NCI-H2107 treated with DMSO at 0.1 percent for 48 hours (cell line): ENCODE results near the gene ACADSB.

Experiments
- DNase-seq: peaks from one replicate; lab custom pipeline; 2025; ENCODE audit not compliant: unreplicated experiment; lab: John Stamatoyannopoulos, UW

Gene ACADSB

DNA sequence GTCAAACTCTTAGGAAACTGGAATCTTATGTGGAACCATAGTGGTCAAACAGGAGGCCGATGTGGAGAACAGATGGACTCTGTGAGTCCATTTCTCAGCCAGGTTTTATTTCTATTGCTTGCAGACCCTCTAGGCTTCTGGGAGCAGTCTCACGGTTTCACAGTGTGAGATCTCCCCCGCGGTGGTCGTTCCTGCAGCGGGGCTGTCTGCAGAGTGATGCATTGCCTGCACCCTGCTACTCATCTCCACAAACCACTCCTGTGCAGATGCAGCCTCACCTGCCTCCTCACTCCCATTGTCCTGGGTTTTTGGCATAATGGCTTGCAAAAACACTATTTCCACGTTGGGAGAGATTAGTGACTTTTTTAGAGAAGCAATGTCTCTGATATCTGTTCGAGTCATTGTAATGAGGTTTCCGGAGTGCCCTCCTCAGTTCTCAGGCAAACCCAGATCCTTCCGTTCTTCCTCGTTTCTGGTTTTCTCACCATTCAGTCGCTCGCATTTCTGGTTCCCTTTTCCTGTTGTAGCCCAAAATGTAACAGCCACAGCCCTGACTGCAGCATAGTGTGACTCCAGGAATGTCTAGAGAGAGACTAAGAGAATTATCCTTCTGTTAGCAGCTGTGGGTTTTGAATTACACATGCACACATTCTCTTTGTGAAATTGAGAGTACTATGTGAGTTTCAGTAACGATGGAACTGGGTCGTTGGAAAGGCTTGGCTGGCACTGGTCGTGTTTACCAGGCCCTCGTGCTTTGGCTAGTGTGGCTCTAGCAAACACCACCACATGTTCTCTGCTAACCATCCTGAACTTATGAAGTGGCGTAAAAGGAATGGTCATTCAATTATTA lies 30.2 kb downstream of the ACADSB start:
- no peak for DNase-seq

DNA sequence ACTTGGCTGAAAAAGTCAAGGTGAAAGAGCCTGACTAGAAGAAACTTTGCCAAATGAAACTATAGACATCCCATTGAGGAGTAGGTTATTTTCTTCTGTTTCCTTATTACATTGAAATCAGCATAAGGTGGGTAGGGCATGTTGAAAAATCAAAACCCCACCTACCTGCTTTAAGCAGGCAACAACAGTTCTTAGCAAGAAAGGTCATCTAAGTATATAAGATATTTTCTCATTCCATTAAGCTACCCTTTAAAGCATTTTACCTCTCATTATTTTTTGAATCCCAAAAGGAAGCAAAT lies 30.8 kb downstream of the ACADSB start:
- DNase-seq = no peak

DNA sequence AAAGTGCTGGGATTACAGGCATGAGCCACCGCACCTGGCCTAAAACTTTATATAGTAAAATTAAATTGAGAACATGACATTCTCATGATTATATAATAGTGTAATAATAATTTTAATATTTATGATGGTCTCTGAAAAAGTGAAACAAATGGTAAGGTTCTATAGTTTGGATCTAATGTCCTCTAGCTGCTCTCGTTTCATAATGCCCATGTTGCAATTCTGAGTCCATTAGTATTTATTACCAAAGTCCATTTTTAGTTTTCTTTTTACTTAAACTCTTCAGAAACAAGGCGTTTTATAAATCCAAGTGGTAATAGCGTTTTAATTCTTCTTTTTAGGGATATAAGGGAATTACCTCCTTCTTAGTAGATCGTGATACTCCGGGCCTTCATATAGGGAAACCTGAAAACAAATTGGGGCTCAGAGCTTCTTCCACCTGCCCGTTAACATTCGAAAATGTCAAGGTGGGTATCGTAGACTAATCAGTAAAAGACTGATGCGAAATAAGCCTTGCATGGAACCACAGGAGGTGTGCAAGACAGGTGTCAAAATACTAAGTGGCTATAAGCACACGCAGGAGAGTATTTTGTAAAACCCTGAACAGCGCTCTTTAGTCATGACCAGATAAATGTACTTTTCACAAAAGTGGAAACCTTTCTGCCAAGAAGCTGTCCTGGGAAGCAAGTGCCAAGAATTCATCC lies 34.1 kb downstream of the ACADSB start:
- DNase-seq = peak; percentile 12

- DNase-seq = peak; percentile 64
Observed at GRCh38 chr10:123043409-123043925, 34.7 kb downstream of the ACADSB start.

GRCh38 chr10:123044391-123044790 lies 35.6 kb downstream of the ACADSB start:
- peak; percentile 0 for DNase-seq

DNA sequence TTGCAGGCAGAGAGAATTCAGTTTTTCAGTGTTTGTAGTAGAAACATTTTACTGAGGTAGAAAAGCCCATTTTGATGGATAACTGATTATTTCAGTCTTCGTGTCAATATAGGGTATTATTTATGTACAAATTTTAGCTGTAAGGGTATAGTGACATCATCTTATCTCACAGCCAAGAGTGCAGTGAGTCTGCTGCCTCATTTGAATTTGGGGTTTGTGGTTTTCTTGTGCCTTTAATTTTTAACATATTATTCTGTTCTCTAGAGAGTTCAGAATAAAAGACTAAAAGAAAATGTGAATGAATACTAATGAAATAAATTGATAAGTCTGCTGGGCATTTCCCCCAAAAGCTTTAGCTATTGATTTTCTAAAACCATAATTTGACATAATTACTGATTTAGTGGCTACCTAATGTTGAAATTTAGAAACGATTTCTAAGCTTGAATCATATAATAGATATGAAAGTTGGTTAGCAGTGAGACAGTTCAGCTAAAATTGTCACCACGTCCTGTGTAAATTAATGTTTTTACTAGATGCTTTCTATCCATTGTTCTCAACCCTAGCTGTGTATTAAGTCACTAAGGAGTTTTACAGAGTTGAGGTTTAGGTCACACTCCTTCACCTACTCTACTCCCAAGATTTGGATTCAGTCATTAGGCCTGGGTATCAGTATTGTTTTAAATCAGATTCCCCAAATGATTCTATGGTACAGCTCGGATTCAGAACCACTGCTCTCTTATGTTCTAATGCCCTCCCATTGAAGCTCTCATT lies 37.3 kb downstream of the ACADSB start:
- no peak for DNase-seq

- no peak for DNase-seq
Observed at GRCh38 chr10:123057968-123058367, 49.2 kb downstream of the ACADSB start.

GRCh38 chr10:123061865-123062264 lies 53.1 kb downstream of the ACADSB start:
- no peak for DNase-seq

- DNase-seq = no peak
Observed at GRCh38 chr10:123062726-123063125, 53.9 kb downstream of the ACADSB start.

DNA sequence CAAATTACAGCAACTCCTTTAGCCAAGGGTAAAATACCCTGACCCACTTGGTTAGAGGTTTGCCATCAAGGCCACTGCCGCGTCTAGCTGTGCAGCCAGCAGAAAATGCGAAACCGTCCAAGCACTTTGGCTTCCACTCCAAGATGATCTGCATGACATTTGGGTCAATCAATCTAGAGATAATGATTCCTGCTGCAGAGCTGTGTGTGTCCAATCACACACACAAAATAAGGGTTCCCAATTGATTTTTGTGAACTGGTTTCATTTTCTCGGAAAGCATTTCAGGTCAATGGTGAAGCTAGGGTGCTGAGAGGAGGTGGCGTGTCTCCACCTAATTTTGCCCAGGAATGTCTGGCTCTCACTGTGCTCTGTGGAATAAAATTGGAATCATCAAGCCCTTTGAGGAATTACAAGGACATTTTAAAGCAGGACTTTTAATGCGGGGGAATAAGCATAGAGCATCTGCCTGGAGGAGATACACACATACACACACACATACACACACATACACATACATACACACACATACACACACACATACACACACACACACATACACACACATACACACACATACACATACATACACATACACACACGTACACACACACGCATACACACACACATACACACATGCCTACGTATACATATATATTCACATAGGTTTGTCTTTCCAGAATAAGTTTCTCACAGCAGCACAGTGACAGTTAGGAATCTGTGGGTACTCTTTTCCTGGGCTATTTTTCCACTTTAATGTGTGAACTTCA lies 59.5 kb downstream of the ACADSB start:
- no peak for DNase-seq

DNA sequence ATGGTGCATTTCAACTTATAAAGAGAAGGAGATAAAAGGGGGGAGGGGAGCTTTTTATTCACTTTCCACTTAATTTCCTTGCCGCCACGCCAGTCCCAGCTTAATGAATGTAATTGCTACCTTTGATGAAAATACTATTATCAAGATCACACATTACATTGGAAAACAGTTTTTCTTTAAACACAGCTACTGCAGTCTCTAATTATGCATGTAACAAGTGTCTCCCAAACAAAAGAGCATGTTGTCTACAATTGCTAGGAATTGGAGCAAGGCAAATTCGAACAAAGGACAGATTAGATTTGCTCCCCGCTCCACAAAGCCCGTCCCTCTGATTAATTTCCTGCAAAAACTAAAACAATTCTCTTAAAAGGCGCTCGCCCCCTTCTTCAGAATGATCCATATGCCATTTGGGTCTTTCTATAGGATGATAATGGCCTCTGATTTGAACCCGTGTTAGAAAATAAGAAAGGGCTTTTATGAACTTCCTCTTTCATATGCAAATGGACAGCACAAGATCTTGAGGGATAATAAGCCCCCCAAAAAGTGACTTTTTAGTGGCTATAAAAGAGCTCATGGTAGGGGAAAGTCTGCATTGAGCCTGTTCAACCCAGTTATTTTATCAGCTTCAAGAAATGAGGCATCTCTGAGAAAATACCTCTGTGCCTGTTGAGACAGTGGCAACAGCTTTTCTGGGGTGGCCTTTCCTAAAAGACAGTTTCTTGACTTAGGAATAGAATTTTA lies 60.6 kb downstream of the ACADSB start:
- peak; percentile 6 for DNase-seq

DNA sequence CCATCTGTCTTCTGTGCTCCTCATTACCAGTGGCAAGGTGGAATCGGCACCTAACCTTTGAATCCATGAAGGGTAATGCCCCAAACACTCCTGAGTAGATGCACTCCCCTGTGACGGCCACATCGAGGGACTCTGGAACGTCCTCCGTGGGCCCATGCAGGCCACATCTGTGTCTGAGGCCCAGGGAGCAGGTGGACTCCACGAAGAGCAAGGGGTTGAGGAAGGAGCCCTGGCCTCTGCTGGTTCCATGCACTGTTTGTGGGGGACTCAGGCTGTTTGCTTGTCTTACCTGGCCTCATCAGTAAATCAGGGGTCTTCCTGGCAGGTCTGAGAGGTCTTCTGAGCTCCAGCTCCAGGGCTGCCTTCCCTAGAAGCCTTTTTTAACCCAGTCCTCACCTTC lies 64.4 kb downstream of the ACADSB start:
- DNase-seq = no peak

- DNase-seq = no peak
Observed at GRCh38 chr10:123074215-123074614, 65.4 kb downstream of the ACADSB start.

DNA sequence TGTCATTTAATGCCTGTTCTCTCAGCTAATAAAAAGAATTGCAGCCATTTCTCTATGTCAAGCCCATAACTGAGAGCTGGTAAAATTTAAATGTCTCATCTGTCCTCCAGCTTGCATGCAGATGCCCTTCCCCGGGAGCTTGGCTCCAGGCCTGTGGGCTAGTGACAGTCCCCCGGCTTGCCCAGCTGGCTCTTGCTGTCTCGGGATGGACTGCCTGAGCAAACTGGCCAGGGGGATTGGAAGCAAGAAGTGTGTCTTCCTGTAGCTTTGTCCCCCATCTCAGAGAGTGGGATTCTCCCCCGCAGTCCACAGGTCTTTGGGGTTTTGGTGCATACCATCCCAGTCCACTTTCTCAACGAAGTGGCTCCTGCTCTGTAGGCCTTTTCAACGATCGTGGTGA lies 73.1 kb downstream of the ACADSB start:
- DNase-seq = no peak

DNA sequence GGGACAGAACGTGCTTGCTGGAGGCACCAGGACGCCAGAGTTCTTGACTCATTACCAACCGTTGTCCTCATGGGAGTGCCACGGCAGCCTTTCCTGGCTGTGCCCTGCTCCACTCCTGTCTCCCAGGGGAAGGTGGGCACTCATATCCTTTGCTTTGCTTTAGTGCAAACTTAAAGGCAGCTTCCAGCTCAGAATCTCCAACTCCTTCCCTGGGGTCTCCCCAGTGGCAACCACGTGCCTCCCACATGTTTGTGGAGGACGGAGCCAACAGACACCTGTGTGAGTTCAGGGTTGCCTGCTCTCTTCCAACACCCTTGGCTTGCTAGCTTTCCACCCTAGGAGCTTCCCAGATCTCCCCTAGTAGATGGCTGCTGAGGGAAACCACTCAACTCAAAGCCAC lies 75.0 kb downstream of the ACADSB start:
- DNase-seq = no peak

GRCh38 chr10:123086281-123086680 lies 77.5 kb downstream of the ACADSB start:
- no peak for DNase-seq

DNA sequence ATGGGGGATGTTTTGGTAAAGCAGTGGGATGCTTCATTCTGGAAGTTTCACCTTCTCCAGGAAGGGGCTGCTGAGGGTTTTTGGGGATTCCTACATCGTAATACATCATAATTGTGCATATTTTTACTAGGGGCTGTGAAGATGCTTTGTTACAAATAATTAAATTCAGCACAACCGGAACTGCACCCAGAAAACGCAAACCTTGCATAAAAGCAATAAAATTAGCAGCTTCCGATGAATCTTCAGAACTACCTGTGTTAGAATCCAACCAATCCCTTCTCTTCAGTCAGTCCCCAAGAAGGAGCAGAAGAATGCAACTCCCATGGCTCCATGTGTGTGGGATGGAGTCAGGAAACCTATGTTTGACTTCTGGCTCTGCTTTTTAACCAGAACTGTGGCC lies 78.5 kb downstream of the ACADSB start:
- DNase-seq = no peak

GRCh38 chr10:123087786-123088185 lies 79.0 kb downstream of the ACADSB start:
- DNase-seq = no peak

GRCh38 chr10:123092635-123093414 lies 84.0 kb downstream of the ACADSB start:
- no peak for DNase-seq
